Suppressor macrophage (primary cell): Measurements from ENCODE around the gene GIPR.
A peak's percentile ranks its signal among the peaks of the same experiment; 100 is the strongest.
"Not testable (repeated sequence)": the region's sequence is repeated elsewhere in the genome, so short reads cannot be mapped to it uniquely, and the experiment has no call there.

ENCODE experiments used
- DNase-seq, 4 experiments: peaks; one replicate each; pipeline ENCODE4 v3.0.0-alpha.2; 2020 to 2022

GIPR gene

GRCh38 chr19:45645631-45646344, 22.2 kb upstream of the GIPR start:
- DNase-seq, result peak; percentile 47 to 67 (median 56)

DNA sequence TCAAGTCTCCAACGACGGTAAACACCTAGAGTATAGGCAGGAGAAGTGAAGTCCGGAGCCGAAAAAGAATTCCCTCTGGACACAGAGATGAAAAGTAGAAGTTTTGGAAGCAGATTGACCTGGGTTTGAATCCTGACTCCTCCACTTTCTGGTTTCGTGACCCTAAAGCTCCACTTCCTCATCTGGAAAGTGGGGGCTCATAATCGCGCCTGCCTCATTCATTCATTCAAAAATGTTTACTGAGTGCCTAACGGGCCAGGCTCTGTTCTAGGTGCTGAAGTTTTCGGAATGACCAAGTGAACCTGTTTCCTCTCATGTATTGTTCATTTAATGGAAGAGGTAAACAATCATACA, 21.7 kb upstream of the GIPR start:
- peak in 1 of 4 experiments; percentile 7 for DNase-seq

- no peak for DNase-seq
Observed at GRCh38 chr19:45650722-45651121, 17.3 kb upstream of the GIPR start.

DNA sequence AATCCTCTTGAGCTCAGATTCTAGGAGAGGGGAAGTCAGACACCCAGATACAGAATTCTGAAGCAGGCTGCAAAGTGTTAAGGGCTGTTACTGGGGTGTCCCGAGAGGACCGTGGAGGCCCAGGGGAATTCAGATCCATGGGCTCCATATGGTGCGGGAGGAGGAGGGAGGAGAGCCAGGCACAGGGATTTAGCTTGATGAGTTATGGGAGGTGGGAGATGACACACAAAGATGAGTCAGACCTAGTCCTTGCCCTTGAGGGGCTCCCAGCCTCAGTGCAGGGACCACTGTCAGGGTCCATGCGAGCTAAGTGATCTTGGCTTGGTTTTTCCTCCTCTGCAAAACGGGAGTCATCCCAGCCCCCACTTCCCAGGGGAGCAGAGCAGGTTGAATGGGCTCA, 14.4 kb upstream of the GIPR start:
- DNase-seq, result no peak

GRCh38 chr19:45655073-45655472, 12.9 kb upstream of the GIPR start:
- no peak for DNase-seq

DNA sequence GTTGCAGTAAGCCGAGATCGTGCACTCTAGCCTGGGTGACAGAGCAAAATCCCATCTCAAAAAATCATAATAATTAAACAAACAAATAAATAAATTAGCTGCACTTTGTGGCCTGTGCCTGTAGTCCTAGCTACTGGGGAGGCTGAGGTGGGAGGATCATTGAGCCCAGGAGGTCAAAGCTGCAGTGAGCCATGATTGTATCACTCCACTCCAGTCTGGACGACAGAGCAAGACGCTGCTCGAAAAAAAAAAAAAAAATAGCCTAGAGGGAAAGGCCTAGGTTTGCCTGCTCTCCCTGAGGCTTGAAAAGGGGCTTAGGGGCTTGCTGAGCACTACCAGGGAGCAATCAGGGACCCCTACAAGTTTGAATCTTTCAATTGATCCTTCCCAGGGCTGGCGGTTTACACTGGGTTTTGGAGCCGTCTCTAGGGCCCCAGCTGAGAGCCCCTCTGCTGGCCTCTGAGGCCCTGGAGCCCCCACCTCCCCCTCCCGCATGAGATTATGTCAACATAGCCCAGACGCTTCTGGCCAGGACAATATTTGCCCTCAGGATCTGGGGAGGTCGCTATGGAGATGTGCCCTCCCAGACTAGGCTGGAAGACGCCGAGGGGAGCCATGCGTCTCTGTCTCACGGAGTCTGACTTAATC, 10.4 kb upstream of the GIPR start:
- DNase-seq, result no peak

DNA sequence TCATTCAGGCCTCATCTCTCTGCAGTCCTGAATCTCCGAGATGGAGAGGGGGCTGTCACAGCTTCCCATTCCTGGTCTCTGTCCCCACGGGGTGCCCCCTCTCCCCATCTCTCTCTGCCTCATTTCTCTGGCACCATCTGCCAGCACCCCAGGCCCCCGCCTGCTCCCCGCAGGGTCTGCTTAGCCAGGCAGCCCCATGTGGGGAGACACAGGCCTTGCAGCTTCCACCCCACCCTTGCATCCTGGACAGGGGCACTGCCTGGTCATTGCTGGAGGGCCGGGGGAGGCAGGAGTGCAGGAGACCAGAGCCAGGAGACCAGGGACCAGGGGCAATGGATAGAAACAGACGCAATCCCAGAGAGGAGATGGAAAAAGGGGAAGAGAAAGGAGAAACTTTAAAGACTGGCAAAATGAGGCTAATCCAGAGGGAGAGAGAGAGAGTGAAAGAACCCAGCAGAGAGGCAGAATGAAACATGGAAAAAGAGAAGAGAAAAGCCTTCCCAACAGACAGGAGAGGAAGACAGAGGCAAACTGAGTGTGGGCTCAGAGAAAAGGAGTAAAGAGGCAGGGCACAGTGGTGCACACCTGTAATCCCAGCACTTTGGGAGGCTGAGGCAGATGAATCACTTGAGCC, 8.8 kb upstream of the GIPR start:
- no peak for DNase-seq

GRCh38 chr19:45660636-45661035, 7.4 kb upstream of the GIPR start:
- DNase-seq, result no peak

- peak in 1 of 4 experiments; percentile 17 for DNase-seq
Observed at GRCh38 chr19:45663800-45664199, 4.2 kb upstream of the GIPR start.

GRCh38 chr19:45664575-45664974, 3.4 kb upstream of the GIPR start:
- DNase-seq, result peak in 1 of 4 experiments; percentile 29

DNA sequence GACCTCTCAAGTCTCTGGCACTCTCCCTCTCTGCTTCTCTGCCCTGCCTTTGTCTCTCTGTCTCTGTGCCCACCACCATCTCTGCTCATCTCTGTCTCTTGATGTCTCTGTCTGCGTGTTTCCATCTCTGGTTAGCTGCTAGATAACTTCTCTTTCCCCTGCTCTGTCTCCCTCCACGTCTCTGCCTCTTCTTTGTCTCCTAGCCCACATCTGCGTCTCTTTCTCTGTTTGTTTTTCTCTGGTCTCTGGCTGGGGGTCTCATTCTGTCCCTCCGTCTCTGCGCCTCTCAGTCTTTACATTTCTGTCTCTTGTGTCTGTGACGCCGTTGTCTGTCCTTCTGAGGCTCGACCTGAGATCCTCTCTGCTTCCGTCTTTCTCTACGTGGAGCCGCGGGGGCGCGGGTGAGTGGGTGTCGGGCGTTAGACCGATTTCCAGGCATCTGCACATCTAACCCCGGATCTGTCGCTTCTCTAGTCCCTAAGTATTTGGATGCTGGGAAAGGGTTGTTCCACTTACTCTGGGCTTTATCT, 386 bp downstream of the GIPR start:
- peak in 3 of 4 experiments; percentile 38 to 59 (median 38) for DNase-seq

DNA sequence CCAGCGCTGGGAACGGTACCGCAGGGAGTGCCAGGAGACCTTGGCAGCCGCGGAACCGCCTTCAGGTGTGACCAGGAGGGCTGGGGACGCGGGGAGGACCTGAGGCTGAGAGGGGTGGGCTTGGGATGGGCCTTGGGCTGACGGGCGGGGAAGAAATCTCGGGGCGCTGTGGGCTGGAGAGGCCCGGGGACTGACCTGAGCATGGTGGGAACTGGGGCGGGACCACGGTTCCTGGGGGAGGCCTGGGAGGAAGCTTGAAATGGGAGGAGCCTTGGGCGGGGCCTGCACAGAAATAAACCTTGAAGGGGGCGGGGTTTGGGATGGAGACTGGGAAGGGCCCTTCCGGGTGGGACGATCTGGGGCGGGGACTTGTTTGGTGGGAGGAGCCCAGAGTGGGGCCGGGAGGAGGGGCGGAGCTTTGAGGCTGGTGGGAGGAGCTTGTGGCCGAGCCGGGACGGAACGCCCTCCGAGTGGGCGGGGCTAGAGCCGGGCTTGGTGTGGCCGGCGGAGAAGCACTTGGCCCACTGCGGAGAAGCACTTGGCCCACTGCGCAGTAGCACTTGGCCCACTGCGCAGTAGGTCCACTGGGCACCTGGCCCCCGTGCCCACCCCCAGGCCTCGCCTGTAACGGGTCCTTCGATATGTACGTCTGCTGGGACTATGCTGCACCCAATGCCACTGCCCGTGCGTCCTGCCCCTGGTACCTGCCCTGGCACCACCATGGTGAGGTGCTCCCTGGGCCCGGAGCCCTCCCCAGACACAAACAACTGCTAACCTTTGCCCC, 2.8 kb downstream of the GIPR start:
- DNase-seq, result peak; percentile 72 to 87 (median 76)

DNA sequence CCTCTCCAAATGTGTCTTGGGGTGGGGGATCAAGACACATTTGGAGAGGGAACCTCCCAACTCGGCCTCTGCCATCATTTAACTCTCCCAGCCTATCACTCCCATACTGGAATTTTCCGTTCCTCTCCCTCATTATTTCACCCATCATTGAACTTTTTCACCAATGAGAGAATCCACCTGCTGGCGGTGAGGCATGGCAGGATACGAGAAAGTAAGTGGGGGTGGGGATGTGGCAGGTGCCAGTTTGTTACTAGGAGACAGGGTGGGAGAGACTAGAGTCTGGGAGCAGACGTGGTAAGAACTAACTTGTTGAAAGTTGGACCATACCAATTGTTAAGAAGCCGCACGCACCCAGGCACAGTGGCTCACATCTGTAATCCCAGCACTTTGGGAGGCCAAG, 6.9 kb downstream of the GIPR start:
- no peak for DNase-seq

- DNase-seq, result no peak
Observed at GRCh38 chr19:45676851-45677263, 8.8 kb downstream of the GIPR start.

- DNase-seq, result peak; percentile 39 to 76 (median 61)
Observed at GRCh38 chr19:45677351-45678230, 9.6 kb downstream of the GIPR start.

DNA sequence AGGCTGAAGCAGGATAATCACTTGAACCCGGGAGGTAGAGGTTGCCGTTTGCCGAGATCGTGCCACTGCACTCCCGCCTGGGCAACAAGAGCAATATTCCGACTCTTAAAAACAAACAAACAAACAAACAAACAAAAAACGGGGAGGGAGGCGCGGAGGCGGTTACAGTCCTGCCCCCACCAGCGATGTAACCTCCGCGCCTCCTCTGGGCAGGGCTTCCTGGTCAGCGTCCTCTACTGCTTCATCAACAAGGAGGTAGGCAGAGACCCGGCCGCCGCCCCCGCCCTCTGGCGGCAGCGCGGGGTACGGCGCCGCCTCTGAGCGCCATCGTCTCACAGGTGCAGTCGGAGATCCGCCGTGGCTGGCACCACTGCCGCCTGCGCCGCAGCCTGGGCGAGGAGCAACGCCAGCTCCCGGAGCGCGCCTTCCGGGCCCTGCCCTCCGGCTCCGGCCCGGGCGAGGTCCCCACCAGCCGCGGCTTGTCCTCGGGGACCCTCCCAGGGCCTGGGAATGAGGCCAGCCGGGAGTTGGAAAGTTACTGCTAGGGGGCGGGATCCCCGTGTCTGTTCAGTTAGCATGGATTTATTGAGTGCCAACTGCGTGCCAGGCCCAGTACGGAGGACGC, 13.5 kb downstream of the GIPR start:
- peak; percentile 78 to 88 (median 84) for DNase-seq

GRCh38 chr19:45682117-45682516, 14.1 kb downstream of the GIPR start:
- DNase-seq, result no peak

DNA sequence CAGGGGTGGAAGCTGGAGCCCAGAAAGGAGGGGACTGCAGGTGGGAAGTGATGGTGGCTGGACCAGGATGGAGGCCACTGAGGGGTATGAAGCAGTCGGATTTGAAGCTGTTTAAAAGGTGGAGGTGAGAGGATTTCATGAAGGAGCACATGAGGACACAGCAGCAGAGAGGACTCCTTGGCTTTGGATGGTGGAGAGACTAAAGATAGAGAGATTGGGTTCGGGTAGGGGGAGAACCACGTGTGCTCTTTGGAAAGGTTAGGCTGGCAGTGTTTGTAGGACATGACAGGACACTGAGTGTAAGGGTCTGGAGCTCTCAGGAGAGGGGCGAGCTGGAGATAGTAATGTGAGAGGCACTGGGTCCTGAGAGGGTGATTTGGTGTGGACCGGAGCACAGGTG, 14.9 kb downstream of the GIPR start:
- no peak for DNase-seq

GRCh38 chr19:45685045-45685444, 17.0 kb downstream of the GIPR start:
- not testable (repeated sequence) for DNase-seq

DNA sequence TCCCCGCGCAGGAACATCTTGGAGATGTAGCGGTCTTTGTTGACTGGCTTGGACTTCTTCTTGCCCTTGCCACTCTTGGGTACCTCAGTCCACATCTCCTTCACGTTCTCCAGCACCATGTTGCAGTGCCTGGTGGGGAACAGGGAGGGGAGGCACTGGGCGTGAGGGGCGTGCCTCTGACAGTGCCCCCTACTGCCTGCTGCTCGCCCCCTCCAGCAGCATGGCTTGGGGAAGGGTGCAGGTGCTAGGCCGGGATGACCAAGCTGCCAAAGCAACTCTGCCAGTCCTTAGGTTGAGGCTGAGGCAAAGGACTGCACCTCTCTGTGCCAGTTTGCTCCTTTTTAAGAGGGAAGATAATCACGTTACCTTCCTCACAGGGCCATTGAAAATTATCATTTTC, 19.6 kb downstream of the GIPR start:
- DNase-seq, result no peak

GRCh38 chr19:45691516-45692186, 23.6 kb downstream of the GIPR start, which contains the start of gene SNRPD2:
TSS of gene SNRPD2 (minus strand) at chr19:45691953. CDS start at chr19:45691888, 65 bp downstream.
- DNase-seq, result peak; percentile 96 to 99 (median 97)
